ACC112 (cell line): Measurements from ENCODE around the gene SLC4A3.
A peak's percentile ranks its signal among the peaks of the same experiment; 100 is the strongest.

Experiments used
- H2AFZ ChIP-seq: fragments of 200-600 bp; sonication (generic); one replicate; pipeline ENCODE4 v1.6.0; 2017; ENCODE audit warnings: antibody characterized with exemption, low read length; ENCODE audit not compliant: unreplicated experiment
- H3K27ac ChIP-seq: fragments of 200-600 bp; sonication (generic); 2 replicates; pipeline ENCODE4 v1.5.1; 2014; ENCODE audit warnings: low read depth, mild to moderate bottlenecking, antibody characterized with exemption, low read length, moderate library complexity
- H3K27me3 ChIP-seq: fragments of 200-600 bp; sonication (generic); 2 replicates; pipeline ENCODE4 v1.6.1; 2014; ENCODE audit warnings: mild to moderate bottlenecking, antibody characterized with exemption, low read length, moderate library complexity, mixed read lengths; ENCODE audit not compliant: insufficient read depth
- H3K36me3 ChIP-seq: fragments of 200-600 bp; sonication (generic); 2 replicates; pipeline ENCODE4 v1.6.1; 2016; ENCODE audit warnings: mild to moderate bottlenecking, antibody characterized with exemption, low read length, moderate library complexity, mixed read lengths; ENCODE audit not compliant: insufficient read depth
- H3K4me1 ChIP-seq: fragments of 200-600 bp; sonication (generic); one replicate; pipeline ENCODE4 v1.6.1; 2016; ENCODE audit warnings: low read length, mixed read lengths; ENCODE audit not compliant: insufficient read depth, unreplicated experiment, control insufficient read depth
- H3K4me3 ChIP-seq: fragments of 200-600 bp; sonication (generic); 2 replicates; pipeline ENCODE4 v1.5.1; 2014; ENCODE audit warnings: mild to moderate bottlenecking, low read depth, low read length
- H3K79me2 ChIP-seq: fragments of 200-600 bp; sonication (generic); one replicate; pipeline ENCODE4 v1.6.0; 2016; ENCODE audit warnings: low read length; ENCODE audit not compliant: control insufficient read depth, unreplicated experiment, insufficient read depth

SLC4A3 gene

DNA sequence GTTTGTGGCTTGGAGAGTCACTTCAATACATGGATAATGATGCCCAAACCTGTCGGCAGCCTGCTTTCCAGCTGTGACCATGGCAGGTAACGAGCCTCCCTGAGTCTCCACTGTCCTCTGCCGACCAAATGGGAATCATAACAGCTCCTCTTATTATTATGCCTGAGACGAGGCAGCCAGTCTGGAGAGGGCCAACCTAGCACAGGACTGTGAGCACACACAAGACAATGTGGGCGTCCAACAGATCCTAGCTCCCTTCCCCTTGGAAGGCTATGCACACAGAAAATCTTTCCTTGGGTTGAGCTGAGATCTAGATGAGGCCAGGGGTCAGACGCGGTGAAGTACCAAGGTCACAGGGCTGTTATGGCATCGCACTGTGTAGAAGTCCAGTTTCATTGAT, 890 bp upstream of the SLC4A3 start:
- Histone ChIP-seq H3K4me3 (no peak overlapping the region), H3K36me3 (no peaks in the 10 kb centered on the region), H2AFZ (no peak overlapping the region), H3K4me1 (no peaks in the 10 kb centered on the region), H3K79me2 (no peaks in the 10 kb centered on the region), H3K27me3 (peaks cover 36% of the 10 kb centered on the region; the same call in 1 of the 2 replicates), H3K27ac (no peak overlapping the region)

DNA sequence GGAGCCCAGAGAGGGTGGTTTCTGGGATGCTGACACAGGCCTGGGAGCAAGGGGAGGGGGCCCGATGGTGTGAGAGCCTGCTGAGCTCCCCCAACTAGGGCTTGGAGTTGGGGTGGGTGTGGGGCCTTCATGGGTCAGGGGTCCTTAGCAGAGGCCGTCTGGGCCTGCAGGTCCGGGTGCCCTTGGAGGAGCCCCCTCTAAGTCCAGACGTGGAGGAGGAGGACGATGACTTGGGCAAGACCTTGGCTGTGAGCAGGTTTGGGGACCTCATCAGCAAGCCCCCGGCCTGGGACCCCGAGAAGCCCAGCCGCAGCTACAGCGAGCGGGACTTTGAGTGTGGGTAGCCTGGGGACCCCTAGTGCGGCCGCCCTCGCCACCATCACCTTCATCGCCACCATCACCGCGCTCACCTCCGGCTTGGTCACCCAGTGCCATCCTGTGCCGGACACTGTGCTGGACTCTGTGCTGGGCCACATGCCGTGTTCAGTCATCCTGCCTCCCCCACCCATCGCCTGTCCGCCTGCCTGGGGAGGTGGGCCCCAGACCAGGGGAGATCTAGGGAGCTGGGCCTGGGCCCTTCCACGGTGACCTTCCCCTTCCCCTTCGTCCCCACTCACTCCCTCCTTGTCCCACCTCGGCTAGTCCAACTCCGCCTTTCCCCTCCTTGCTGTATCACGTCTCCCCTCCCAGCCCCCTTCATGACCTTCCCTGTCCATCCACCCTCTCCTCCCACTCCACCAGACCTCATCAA, 980 bp downstream of the SLC4A3 start:
- Histone ChIP-seq H3K27ac (no peak overlapping the region), H3K27me3 (peaks cover 29% of the 10 kb centered on the region; the same call in 1 of the 2 replicates), H3K4me3 (peak overlapping the region; percentile 79), H3K79me2 (no peaks in the 10 kb centered on the region), H2AFZ (no peak overlapping the region), H3K4me1 (no peaks in the 10 kb centered on the region), H3K36me3 (no peaks in the 10 kb centered on the region)

DNA sequence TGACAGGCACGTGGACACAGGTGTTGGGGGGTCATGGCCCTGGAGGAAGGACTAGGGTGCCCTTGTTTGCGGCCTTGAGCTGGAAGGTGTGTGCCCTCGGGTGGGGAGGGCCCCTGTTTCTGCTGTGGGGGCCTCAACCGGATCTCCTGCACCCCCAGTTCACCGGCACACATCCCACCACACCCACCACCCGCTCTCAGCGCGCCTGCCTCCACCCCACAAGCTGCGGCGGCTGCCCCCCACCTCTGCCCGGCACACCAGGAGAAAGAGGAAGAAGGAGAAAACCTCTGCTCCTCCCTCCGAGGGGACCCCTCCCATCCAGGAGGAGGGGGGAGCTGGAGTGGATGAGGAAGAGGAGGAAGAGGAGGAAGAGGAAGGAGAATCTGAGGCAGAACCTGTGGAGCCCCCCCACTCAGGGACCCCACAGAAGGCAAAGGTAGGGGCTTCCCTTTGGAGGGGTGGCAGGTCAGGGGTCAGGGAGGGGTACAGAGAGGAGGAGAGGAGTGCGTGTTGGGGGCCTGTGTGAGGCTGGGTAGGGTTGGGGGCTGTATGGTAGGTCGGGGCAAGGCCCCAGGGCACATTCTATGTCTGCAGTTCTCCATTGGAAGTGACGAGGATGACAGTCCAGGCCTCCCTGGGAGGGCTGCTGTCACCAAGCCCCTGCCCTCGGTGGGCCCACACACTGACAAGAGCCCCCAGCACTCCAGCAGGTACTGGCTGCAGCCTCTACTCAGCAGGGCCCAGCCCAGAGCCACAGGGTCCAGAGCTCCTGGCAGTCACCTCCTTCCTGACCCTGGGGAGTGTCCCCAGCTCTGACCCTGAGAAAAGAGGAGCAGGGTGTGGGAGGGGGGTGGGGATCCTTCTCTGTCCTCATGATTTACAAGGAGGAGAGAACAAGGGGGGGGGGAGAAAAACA, 1.8 kb downstream of the SLC4A3 start:
- Histone ChIP-seq H3K36me3 (no peaks in the 10 kb centered on the region), H2AFZ (no peak overlapping the region), H3K79me2 (no peaks in the 10 kb centered on the region), H3K27me3 (peaks cover 25% of the 10 kb centered on the region; the same call in 1 of the 2 replicates), H3K4me3 (no peak overlapping the region; the same call in 1 of the 2 replicates), H3K27ac (no peak overlapping the region), H3K4me1 (no peaks in the 10 kb centered on the region)

DNA sequence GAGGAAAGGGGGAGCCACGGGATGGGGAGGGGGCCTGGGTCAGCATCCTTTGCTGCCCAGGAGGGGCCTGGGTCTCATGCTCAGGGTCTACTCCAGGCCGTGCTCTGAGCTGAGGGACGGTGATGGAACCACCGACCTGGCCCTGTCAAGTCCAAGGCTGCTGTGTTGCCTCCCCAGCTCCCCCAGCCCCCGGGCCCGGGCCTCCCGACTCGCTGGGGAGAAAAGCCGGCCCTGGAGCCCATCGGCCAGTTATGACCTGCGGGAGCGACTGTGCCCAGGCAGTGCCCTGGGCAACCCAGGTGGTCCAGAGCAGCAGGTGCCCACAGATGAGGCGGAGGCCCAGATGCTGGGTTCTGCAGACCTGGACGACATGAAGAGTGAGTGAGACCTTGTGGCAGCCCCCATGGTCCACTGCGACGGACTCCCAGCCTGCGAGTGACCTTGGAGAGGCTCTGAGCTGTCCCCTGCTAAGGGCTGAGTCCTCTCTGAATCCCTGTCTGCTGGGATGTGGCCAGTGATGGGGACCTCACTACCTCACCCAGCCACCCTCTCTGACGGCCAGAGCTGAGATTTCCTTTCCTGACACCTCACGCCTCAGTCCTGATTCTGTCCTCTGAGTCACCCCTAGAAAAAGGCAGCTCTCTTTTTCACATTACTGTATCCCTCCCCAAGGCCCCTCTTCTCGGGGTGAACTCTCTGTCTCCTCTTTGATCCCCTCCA, 2.7 kb downstream of the SLC4A3 start:
- Histone ChIP-seq H3K4me1 (no peaks in the 10 kb centered on the region), H3K27ac (no peak overlapping the region), H3K79me2 (no peaks in the 10 kb centered on the region), H3K27me3 (peaks cover 18% of the 10 kb centered on the region; the same call in 1 of the 2 replicates), H3K36me3 (no peaks in the 10 kb centered on the region), H3K4me3 (no peak overlapping the region), H2AFZ (no peak overlapping the region)

DNA sequence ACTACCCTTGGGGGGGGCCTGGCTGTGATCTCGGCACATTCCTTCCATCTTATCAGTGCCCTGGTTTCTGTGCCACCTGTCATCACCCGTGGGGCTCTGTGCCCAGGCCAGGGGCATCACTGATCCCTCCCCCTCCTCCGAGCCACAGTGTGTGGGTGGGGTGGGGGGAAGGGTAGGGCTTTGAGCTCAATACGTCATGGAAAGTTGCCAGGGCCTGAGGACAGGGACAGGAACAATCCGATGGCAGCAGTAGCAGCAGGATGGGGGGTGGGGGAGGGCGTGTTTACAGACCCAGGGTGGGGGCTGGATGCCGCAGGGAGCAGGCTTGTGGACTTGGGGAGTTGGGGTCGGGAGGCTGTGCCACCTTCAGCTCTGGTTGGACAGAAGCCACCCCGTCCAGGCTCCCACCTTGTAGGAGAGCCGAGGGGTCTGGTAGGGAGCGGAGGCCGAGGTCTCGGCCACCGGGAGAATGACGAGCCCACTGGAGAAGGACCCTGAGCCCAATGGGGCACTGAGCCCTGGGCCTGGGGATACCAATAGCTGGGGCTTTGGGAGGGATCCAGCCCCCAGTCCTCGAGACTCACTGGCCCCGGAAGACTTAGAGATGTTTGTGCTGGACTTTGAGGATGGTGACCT, 3.5 kb downstream of the SLC4A3 start:
- Histone ChIP-seq H3K4me3 (no peak overlapping the region), H3K79me2 (no peaks in the 10 kb centered on the region), H3K4me1 (no peaks in the 10 kb centered on the region), H2AFZ (no peak overlapping the region), H3K27me3 (peaks cover 14% of the 10 kb centered on the region; the same call in 1 of the 2 replicates), H3K36me3 (no peaks in the 10 kb centered on the region), H3K27ac (no peak overlapping the region)

DNA sequence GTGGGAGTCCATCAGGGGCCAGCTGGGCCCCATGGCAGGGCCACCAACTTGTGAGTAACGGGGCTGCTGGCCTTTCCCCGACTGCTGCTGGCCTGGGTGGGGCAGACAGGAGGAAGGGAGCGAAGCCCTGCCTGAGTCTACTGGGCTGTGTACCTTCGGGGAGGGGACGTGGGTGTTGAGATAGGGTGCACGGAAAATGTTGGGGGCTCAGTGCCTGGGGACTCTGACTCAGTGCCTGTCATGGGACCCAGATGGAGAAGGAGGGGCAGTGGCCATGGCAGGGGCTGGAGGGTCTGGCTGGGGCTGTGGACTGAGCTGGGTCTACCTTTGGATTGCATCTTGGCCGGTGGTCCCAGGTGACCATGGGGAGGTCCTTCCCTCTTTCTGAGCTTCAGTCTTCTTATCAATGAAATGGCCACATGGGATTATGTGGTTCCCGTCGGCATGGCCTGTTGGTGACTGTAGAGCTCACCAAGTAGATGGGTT, 4.0 kb downstream of the SLC4A3 start:
- no peaks in the 10 kb centered on the region for H3K4me1 ChIP-seq
- no peaks in the 10 kb centered on the region for H3K36me3 ChIP-seq
- H2AFZ ChIP-seq: no peak overlapping the region
- no peak overlapping the region for H3K4me3 ChIP-seq
- H3K27ac ChIP-seq: no peak overlapping the region
- H3K27me3 ChIP-seq: peaks cover 10% of the 10 kb centered on the region; the same call in 1 of the 2 replicates
- H3K79me2 ChIP-seq: no peaks in the 10 kb centered on the region

DNA sequence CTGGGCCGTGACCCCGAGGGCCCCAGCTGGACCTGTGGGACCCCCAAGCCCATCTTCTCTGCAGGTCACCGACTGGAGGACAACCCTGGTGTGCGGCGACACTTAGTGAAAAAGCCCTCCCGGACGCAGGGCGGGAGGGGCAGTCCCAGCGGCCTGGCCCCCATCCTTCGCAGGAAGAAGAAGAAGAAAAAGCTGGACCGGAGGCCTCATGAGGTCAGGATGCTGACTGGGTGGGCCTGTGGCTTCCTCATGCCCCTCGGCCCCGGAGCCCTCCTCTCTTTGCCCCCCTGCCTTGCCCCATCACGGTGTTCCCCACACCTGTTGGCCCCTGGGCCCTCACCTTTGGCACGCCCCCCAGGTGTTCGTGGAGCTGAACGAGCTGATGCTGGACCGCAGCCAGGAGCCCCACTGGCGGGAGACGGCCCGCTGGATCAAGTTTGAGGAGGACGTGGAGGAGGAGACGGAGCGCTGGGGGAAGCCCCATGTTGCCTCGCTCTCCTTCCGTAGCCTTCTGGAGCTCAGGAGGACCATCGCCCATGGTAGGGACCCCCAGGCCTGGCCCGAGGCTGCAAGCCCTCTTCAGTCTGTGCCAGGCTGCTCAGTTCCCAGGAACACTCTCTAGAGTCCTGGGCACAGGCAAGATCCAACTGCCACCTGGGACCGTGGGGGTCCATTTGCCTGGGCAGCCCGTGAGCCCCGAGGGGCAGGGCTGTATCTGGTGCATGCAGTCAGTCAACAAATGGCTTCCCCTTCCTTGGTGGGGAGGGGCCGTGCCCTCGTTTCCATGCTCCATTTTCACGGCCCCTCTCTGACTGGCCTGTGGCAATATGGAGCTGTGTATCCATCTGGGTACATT, 4.7 kb downstream of the SLC4A3 start:
- Histone ChIP-seq H3K79me2 (no peaks in the 10 kb centered on the region), H3K27ac (no peak overlapping the region), H2AFZ (no peak overlapping the region), H3K4me3 (no peak overlapping the region), H3K36me3 (no peaks in the 10 kb centered on the region), H3K27me3 (peaks cover 4% of the 10 kb centered on the region; the same call in 1 of the 2 replicates), H3K4me1 (no peaks in the 10 kb centered on the region)

DNA sequence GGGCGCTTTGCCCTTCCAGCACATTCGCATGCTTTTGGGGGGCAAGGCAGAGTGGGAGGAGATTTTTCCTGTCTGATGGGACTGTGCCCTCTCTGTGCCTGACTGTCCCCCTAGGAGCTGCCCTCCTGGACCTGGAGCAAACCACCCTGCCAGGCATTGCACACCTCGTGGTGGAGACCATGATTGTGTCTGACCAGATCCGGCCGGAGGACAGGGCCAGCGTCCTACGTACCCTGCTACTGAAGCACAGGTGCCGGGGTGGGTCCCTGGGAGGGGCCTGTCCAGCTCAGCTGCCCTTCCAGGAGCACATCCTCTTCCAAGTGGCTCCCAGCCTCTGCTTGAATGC, 5.3 kb downstream of the SLC4A3 start:
- Histone ChIP-seq H3K4me1 (no peaks in the 10 kb centered on the region), H3K27me3 (peaks cover 2% of the 10 kb centered on the region; the same call in 1 of the 2 replicates), H3K79me2 (no peaks in the 10 kb centered on the region), H3K4me3 (no peak overlapping the region), H3K36me3 (no peaks in the 10 kb centered on the region), H2AFZ (no peak overlapping the region), H3K27ac (no peak overlapping the region)

DNA sequence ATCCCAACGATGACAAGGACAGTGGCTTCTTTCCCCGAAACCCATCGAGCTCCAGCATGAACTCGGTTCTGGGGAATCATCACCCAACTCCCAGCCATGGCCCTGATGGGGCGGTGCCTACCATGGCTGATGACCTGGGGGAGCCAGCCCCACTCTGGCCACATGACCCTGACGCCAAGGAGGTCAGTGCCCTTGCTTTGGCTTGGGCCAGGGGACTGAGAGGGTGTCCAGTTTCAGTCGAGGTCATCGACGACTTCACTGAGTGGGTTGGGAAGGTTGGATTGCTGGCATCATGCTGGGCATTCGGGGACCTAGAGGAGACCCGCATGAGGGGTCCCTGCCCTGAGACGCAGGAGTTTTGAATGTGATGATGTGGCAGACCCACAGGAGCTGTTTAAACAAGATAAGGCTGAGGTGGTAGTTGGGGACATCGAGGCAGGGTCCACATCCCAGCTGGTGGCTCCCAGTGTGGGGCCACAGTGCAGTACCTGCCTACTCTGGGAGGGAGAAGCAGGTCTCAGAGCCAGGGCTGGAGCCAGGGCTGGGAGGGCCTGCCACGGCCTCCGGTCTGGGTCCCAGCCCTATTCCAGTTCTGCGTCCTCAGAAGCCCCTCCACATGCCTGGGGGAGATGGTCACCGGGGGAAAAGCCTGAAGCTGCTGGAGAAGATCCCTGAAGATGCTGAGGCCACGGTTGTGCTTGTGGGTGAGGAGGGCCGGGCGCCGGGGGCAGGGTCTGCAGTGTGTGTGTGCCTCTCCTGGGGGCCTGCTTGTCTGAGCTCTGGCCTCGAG, 6.0 kb downstream of the SLC4A3 start:
- no peaks in the 10 kb centered on the region for H3K4me1 ChIP-seq
- no peaks in the 10 kb centered on the region for H3K36me3 ChIP-seq
- H3K27me3 ChIP-seq: no peaks in the 10 kb centered on the region
- H3K79me2 ChIP-seq: no peaks in the 10 kb centered on the region
- H3K27ac ChIP-seq: no peak overlapping the region
- H2AFZ ChIP-seq: no peak overlapping the region
- H3K4me3 ChIP-seq: no peak overlapping the region
